GM23248 (cell line): ENCODE results near the gene C2CD2.

ENCODE experiments used
- EZH2 ChIP-seq: fragments of 200-600 bp; sonication (generic); IDR thresholded peaks from 2 replicates; pipeline ENCODE4 v1.6.1; 2018; ENCODE audit warnings: antibody characterized with exemption, mild to moderate bottlenecking; ENCODE audit not compliant: insufficient read depth, poor library complexity, severe bottlenecking
- EZH2phosphoT487 ChIP-seq: fragments of 200-600 bp; sonication (generic); IDR thresholded peaks from 2 replicates; pipeline ENCODE4 v1.6.1; 2018; ENCODE audit warnings: antibody characterized with exemption, moderate library complexity, mild to moderate bottlenecking, low read depth; ENCODE audit not compliant: insufficient read depth

- no peak for TF ChIP-seq EZH2
- TF ChIP-seq EZH2phosphoT487 = no peak
Measured at GRCh38 chr21:41926117-41926806, 27.6 kb downstream of the C2CD2 start.
